H1 (cell line): ENCODE data around the gene ZNF282. TPM values are rescaled to one million over a fixed set of nuclear protein-coding genes. Genes with fewer than 3 reads are reported as not detected.

Source experiments
- CTCF ChIA-PET: fragments of 300-600 bp; sonication (Branson Sonifier 250); formaldehyde crosslinking; loops from one replicate; lab custom pipeline; 2021; ENCODE audit not compliant: partially characterized antibody; lab: Charles Lee
- POLR2A ChIA-PET: fragments of 300-600 bp; sonication (Branson Sonifier 250); formaldehyde crosslinking; loops from one replicate; lab custom pipeline; 2021; ENCODE audit warnings: inconsistent platforms; ENCODE audit not compliant: partially characterized antibody; lab: Charles Lee
- DNase-seq, 2 experiments: peaks; one replicate each; pipeline versions ENCODE4 v3.0.0 to v3.0.0-alpha.2; 2010 to 2022; ENCODE audit warnings: low spot score in 2 of 2, low read depth in 1 of 2, mixed read lengths in 1 of 2
- FAIRE-seq: peaks from 2 replicates; lab custom pipeline; 2011; peaks lifted over from hg19 to GRCh38; lab: Jason Lieb, UNC
- H2AFZ ChIP-seq: 2 replicates; pipeline ENCODE4 v1.8.1; 2012; ENCODE audit warnings: low read length, inconsistent platforms
- H2AK5ac ChIP-seq: 2 replicates; pipeline ENCODE4 v1.6.1; 2013; ENCODE audit warnings: low read depth, low read length
- H2BK120ac ChIP-seq: replicated peaks from 2 replicates; pipeline ENCODE3; 2013; ENCODE audit warnings: low read depth, low read length, inconsistent platforms
- H2BK12ac ChIP-seq: 2 replicates; pipeline ENCODE4 v1.6.1; 2013; ENCODE audit warnings: low read depth, low read length
- H2BK15ac ChIP-seq: 2 replicates; pipeline ENCODE4 v1.6.1; 2013; ENCODE audit warnings: low read length
- H2BK20ac ChIP-seq: 2 replicates; pipeline ENCODE4 v1.6.1; 2013; ENCODE audit warnings: low read length
- H2BK5ac ChIP-seq: 2 replicates; pipeline ENCODE4 v1.6.1; 2013; ENCODE audit warnings: low read depth, low read length
- H3K14ac ChIP-seq: 2 replicates; pipeline ENCODE4 v1.6.1; 2013; ENCODE audit warnings: inconsistent platforms; ENCODE audit not compliant: insufficient read length
- H3K18ac ChIP-seq: 2 replicates; pipeline ENCODE4 v1.6.1; 2013; ENCODE audit warnings: low read length; ENCODE audit errors: extremely low read depth
- H3K23ac ChIP-seq: 2 replicates; pipeline ENCODE4 v1.6.1; 2013; ENCODE audit warnings: inconsistent platforms; ENCODE audit not compliant: insufficient read length
- H3K23me2 ChIP-seq: 2 replicates; pipeline ENCODE4 v1.6.1; 2013; ENCODE audit warnings: low read depth, low read length
- H3K27ac ChIP-seq: 2 replicates; pipeline ENCODE4 v1.6.1; 2011; ENCODE audit warnings: low read depth, low read length, inconsistent platforms
- H3K27me3 ChIP-seq, 4 experiments: replicated peaks in 1 of 4; 1 replicate in 1 of 4; 2 replicates in 3 of 4; pipeline versions ENCODE4 v1.6.1 to v1.8.1; 2011 to 2013; ENCODE audit warnings: low read length in 3 of 4, mild to moderate bottlenecking in 3 of 4, inconsistent platforms in 2 of 4, mixed read lengths in 2 of 4, moderate library complexity in 1 of 4; ENCODE audit not compliant: control insufficient read depth in 3 of 4, insufficient read depth in 3 of 4; ENCODE audit errors: extremely low read depth in 1 of 4
- H3K36me3 ChIP-seq, 4 experiments: 2 replicates each; pipeline versions ENCODE4 v1.6.1 to v1.8.1; 2011 to 2013; ENCODE audit warnings: mild to moderate bottlenecking in 4 of 4, low read length in 3 of 4, moderate library complexity in 2 of 4, control low read depth in 1 of 4, inconsistent platforms in 1 of 4; ENCODE audit not compliant: insufficient read depth in 4 of 4, control insufficient read depth in 2 of 4
- H3K4ac ChIP-seq: replicated peaks from 2 replicates; pipeline ENCODE3; 2013; ENCODE audit warnings: low read length, low read depth, mixed read lengths, inconsistent platforms; ENCODE audit not compliant: insufficient read length
- H3K4me1 ChIP-seq, 4 experiments: replicated peaks in 1 of 4; 1 replicate in 1 of 4; 2 replicates in 3 of 4; pipeline versions ENCODE4 v1.6.1 to v1.8.1; 2011 to 2013; ENCODE audit warnings: low read length in 3 of 4, inconsistent platforms in 2 of 4, mixed read lengths in 1 of 4; ENCODE audit not compliant: insufficient read depth in 4 of 4, control insufficient read depth in 3 of 4
- H3K4me2 ChIP-seq, 2 experiments: 2 replicates each; pipeline versions ENCODE4 v1.6.1 to v1.8.1; 2011 to 2013; ENCODE audit warnings: low read depth in 2 of 2, low read length in 2 of 2, control low read depth in 1 of 2, inconsistent platforms in 1 of 2, mild to moderate bottlenecking in 1 of 2; ENCODE audit not compliant: insufficient read depth in 1 of 2
- H3K4me3 ChIP-seq, 4 experiments: fragments of 200-600, 300-600 bp in 1 of 4; sonication (generic), shearing (Covaris generic), sonication (Bioruptor Twin) in 1 of 4; 2 replicates each; pipeline versions ENCODE4 v1.5.1 to v1.8.1; 2011 to 2016; ENCODE audit warnings: low read length in 4 of 4, low read depth in 3 of 4, control low read depth in 2 of 4, inconsistent platforms in 2 of 4, mild to moderate bottlenecking in 2 of 4, mixed read lengths in 1 of 4, moderate library complexity in 1 of 4; ENCODE audit not compliant: insufficient read depth in 2 of 4; ENCODE audit errors: extremely low read depth in 1 of 4
- H3K56ac ChIP-seq: replicated peaks from 2 replicates; pipeline ENCODE3; 2013; ENCODE audit warnings: low read depth, mild to moderate bottlenecking, mixed read lengths, low read length, inconsistent platforms; ENCODE audit not compliant: insufficient read length
- H3K79me1 ChIP-seq: 2 replicates; pipeline ENCODE4 v1.6.1; 2013; ENCODE audit warnings: low read depth, low read length, control low read depth
- H3K79me2 ChIP-seq, 2 experiments: 2 replicates each; pipeline versions ENCODE4 v1.6.1 to v1.8.1; 2012 to 2013; ENCODE audit warnings: low read length in 2 of 2, mild to moderate bottlenecking in 2 of 2, inconsistent platforms in 1 of 2; ENCODE audit not compliant: insufficient read depth in 2 of 2, control insufficient read depth in 1 of 2
- H3K9ac ChIP-seq, 4 experiments: replicated peaks in 1 of 4; 1 replicate in 1 of 4; 2 replicates in 3 of 4; pipeline versions ENCODE4 v1.6.1 to v1.8.1; 2011 to 2013; ENCODE audit warnings: low read depth in 3 of 4, low read length in 3 of 4, control low read depth in 2 of 4, mild to moderate bottlenecking in 2 of 4, moderate library complexity in 2 of 4, inconsistent platforms in 1 of 4; ENCODE audit errors: extremely low read depth in 1 of 4
- H3K9me3 ChIP-seq, 2 experiments: 2 replicates each; pipeline versions ENCODE4 v1.6.1 to v1.8.1; 2012 to 2013; ENCODE audit warnings: mild to moderate bottlenecking in 2 of 2, moderate library complexity in 2 of 2, control low read depth in 1 of 2, inconsistent platforms in 1 of 2, low read depth in 1 of 2, low read length in 1 of 2, mixed read lengths in 1 of 2; ENCODE audit not compliant: insufficient read depth in 2 of 2
- H4K20me1 ChIP-seq, 2 experiments: replicated peaks in 1 of 2; 2 replicates each; pipeline versions ENCODE3 to v1.8.1; 2011 to 2013; ENCODE audit warnings: inconsistent platforms in 2 of 2, low read length in 2 of 2, mild to moderate bottlenecking in 1 of 2; ENCODE audit not compliant: insufficient read depth in 2 of 2, control insufficient read depth in 1 of 2
- H4K5ac ChIP-seq: 2 replicates; pipeline ENCODE4 v1.6.1; 2013; ENCODE audit warnings: low read length, low read depth, mixed read lengths, inconsistent platforms; ENCODE audit not compliant: insufficient read length
- H4K8ac ChIP-seq: 2 replicates; pipeline ENCODE4 v1.8.0; 2013; ENCODE audit warnings: mild to moderate bottlenecking, moderate library complexity, low read length, inconsistent platforms; ENCODE audit not compliant: insufficient read depth; ENCODE audit errors: extremely low read depth
- H4K91ac ChIP-seq: replicated peaks from 2 replicates; pipeline ENCODE3; 2013; ENCODE audit warnings: low read length, mixed read lengths, inconsistent platforms; ENCODE audit not compliant: insufficient read length
- POU5F1 ChIP-seq: IDR thresholded peaks from 2 replicates; pipeline ENCODE4 v1.6.1; 2011; ENCODE audit warnings: low read depth, mild to moderate bottlenecking, low read length, moderate library complexity
- SIN3A ChIP-seq, 2 experiments: IDR thresholded peaks in 1 of 2; conservative IDR thresholded peaks in 1 of 2; 2 replicates each; pipeline ENCODE4 v1.6.1; 2011 to 2012; ENCODE audit warnings: low read length in 2 of 2, improper control_type of control experiment in 1 of 2, low read depth in 1 of 2, mild to moderate bottlenecking in 1 of 2
- SIRT6 ChIP-seq: IDR thresholded peaks from one replicate; pipeline ENCODE4 v1.7.1; 2012; ENCODE audit warnings: low read length, inconsistent platforms
- SIX5 ChIP-seq: IDR thresholded peaks from 2 replicates; pipeline ENCODE4 v1.6.1; 2011; ENCODE audit warnings: mild to moderate bottlenecking, low read depth, low read length
- polyA plus RNA-seq, 7 experiments: library from polyadenylated mRNA; depleted of rRNA in 3 of 7; stranded (reverse) in 5 of 7; unstranded in 2 of 7; fragments of >200 nt in 5 of 7; fragments of 200-250 nt in 2 of 7; gene quantifications; 1 replicate in 5 of 7; 2 replicates in 1 of 7; 4 replicates in 1 of 7; pipeline versions ENCODE4 v1.2.1 to v1.2.3, GENCODE V29; 2011 to 2013; ENCODE audit warnings: missing spikeins in 2 of 7, mixed read lengths in 2 of 7
- total RNA-seq: library from RNA; stranded (reverse); fragmentation: NEBNext Ultra II Directional; extraction: Animal tissue kit (Norgen Biotek cat#: 25700); gene quantifications from 2 replicates; pipeline ENCODE4 v1.2.1, GENCODE V29; 2021

ZNF282 gene
- total and polyA plus RNA-seq, 2 of the 8 experiments (the other 6 are each of a cell fraction or from before 2014, with no cell fraction given): 16.9 to 36.3 TPM

DNA sequence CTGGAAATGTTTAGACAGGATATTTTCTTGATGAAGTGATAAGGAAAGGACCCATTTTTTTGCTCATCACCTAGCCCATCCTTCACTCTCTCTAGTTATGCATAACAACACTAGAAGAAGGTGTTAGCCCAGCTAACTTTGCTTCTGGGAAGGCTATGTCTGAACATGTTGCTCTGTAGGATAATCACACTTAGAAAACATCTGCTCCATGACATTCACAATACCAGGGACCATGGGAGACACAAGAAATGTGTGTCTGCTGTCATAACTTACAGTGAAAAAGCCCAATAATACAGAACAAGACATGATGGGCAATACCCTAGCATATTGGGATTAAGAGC lies 13.9 kb upstream of the ZNF282 start:
- H3K23me2 ChIP-seq: no peaks in the 10 kb centered on the region
- no peaks in the 10 kb centered on the region for H3K9me3 ChIP-seq
- no peak for TF ChIP-seq SIN3A (conservative IDR thresholded peaks at IDR 0.05 in 1 of 2, IDR thresholded peaks at IDR 0.05 in 1 of 2; ENCODE audit: low read depth in 1 of 2, low read length in 2 of 2)
- TF ChIP-seq SIX5: no peak
- no peak for TF ChIP-seq SIRT6
- TF ChIP-seq POU5F1: no peak

More for the DNA sequence above, 13.9 kb upstream of the ZNF282 start:
- DNase-seq (no peak), FAIRE-seq (no peak)
- Histone ChIP-seq H3K4me2 (no peak overlapping the region), H2AK5ac (no peak overlapping the region), H2BK120ac (no peak overlapping the region), H3K4me3 (no peak overlapping the region), H2AFZ (no peak overlapping the region), H3K18ac (no peak overlapping the region), H3K79me1 (no peaks in the 10 kb centered on the region), H3K9ac (no peak overlapping the region), H4K8ac (no peak overlapping the region), H2BK12ac (no peak overlapping the region), H4K20me1 (peaks cover 6 to 8% of the 10 kb centered on the region in 2 experiments), H3K27me3 (no peaks in the 10 kb centered on the region), H3K4ac (no peak overlapping the region), H3K36me3 (peaks cover 38 to 61% (median 55%) of the 10 kb centered on the region in 4 experiments), H3K4me1 (no peaks in the 10 kb centered on the region), H4K5ac (no peak overlapping the region), H4K91ac (no peak overlapping the region), H3K56ac (no peak overlapping the region), H2BK5ac (no peak overlapping the region), H3K27ac (no peak overlapping the region), H2BK15ac (no peak overlapping the region), H3K79me2 (no peaks in the 10 kb centered on the region), H3K14ac (no peak overlapping the region), H3K23ac (no peak overlapping the region), H2BK20ac (no peak overlapping the region)
- ChIA-PET CTCF (interaction anchor here (1.1 to 1.9 kb wide), 2 partner anchors 12 to 14 kb away, joined by 3 to 5 read pairs; partner anchors contain the start of gene ZNF282), POLR2A (interaction anchor here (1.2 to 3.3 kb wide), 5 partner anchors 11 to 33 kb away, joined by 3 to 19 read pairs (median 6); partner anchors contain the start of genes ZNF282 and ZNF398)
